ENCODE measurements around the gene KRTAP19-4.
"Not testable (repeated sequence)": the region's sequence is repeated elsewhere in the genome, so short reads cannot be mapped to it uniquely, and the experiment has no call there.

Gene KRTAP19-4, protein sequence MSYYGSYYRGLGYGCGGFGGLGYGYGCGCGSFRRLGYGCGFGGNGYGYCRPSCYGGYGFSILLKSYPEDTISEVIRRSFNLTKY

DNA sequence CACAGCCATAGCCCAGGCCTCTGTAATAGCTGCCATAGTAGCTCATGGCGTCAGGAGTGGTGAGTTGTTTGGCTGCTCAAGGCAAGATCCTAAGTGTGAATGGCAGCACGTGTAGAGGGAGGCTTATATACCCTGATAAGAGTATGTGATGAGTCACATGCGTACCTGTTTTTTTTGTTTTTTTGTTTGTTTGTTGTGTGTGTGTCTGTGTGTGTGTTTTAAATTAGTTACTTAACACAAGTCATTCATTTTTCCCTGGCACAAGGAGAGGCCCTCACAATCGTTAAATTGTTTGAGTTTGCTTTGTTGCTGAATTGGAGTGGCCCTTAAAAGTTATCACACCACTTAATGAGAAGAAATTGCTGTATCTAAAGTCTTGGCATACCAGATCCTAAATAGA lies at the start of gene KRTAP19-4:
Gene KRTAP19-4, minus strand, starts transcription at position 101 of the 400 bp plus-strand sequence. Its CDS starts 55 bp downstream, at position 46.
- no peak for DNase-seq (ENCODE audit: low spot score)

GRCh38 chr21:30541764-30542163 lies 44.8 kb upstream of the KRTAP19-4 start, which contains the start of gene KRTAP19-6:
TSS of gene KRTAP19-6 (minus strand) at chr21:30541864. CDS start at chr21:30541833, 31 bp downstream.
- no peak for DNase-seq (ENCODE audit: low spot score)

GRCh38 chr21:30518876-30519275 lies 21.9 kb upstream of the KRTAP19-4 start:
- no peak for DNase-seq (ENCODE audit: low spot score)

GRCh38 chr21:30515681-30516080 lies 18.7 kb upstream of the KRTAP19-4 start:
- DNase-seq (ENCODE audit: low spot score), result no peak

DNA sequence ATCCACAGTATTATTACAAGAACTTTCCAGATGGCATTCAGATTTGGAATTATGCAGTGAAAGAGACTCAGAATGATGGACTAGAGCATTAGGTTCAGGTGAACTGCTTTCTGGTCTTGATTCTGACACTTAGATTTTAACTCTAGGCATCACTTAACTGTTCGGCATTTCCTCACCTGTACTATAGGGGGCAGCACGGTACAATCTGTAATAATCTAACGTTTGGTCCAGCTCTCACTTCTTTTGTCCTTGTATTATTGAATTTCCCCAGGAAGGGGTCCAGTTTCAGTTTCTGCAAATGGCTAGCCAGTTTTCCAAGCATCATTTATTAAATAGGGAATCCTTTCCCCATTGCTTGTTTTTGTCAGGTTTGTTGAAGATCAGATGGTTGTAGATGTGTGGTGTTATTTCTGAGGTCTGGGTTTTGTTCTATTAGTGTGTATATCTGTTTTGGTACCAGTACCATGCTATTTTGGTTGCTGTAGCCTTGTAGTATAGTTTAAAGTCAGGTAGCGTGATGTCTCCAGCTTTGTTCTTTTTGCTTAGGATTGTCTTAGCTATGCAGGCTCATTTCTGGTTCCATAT lies 8.7 kb upstream of the KRTAP19-4 start:
- DNase-seq (ENCODE audit: low spot score), result not testable (repeated sequence)

DNA sequence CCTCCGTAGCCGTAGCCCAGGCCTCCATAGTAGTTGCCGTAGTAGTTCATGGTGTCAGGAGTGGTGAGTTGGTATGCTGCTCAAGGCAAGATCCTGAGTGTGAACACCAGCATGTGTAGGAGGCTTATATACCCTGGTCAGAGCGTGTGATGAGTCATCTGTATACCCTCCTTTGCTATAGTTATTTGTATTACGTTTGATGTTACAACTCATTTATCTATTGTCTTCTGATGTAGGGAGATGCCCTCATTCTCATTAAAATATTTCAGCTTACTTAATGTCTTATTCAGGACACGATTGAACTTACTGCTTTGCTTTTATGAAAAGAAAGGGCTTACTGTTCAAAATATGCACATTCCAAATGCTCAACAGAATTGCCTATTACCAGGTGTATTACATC lies 5.1 kb upstream of the KRTAP19-4 start, which contains the start of gene KRTAP19-5:
Gene KRTAP19-5, minus strand, starts transcription at position 101 of the 400 bp plus-strand sequence. Its CDS starts 51 bp downstream, at position 50.
- no peak for DNase-seq (ENCODE audit: low spot score)

DNA sequence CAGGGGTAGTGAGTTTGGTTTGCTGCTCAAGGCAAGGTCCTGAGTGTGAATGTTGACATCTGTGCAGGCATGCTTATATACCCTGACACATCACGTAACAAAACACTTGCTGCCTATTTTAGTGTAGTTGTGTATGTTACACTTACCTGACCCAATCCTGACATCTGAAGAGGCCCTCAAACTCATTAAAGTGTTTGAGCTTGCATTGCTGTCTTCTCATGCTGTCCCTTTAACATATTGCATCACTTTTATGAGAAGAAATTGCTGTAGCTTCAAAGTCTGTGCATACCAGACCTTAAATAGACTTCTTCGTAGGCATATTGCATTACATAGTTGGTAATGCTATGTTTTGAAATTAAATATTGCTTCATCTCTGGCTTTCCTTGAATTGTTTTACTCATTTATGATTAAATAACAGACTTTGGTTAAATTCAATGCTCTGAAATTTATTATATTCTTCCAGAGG lies 5.0 kb downstream of the KRTAP19-4 start, which contains the start of gene KRTAP19-3:
Gene KRTAP19-3, minus strand, starts transcription at position 51 of the 466 bp plus-strand sequence. CDS start 56 bp downstream, outside the sequence.
- DNase-seq (ENCODE audit: low spot score), result no peak

- DNase-seq (ENCODE audit: low spot score), result no peak
Measured at GRCh38 chr21:30487336-30487735, 9.6 kb downstream of the KRTAP19-4 start, which contains the start of gene KRTAP19-2. TSS of gene KRTAP19-2 (minus strand) at chr21:30487436. CDS start at chr21:30487348, 88 bp downstream.

GRCh38 chr21:30486180-30486579 lies 10.8 kb downstream of the KRTAP19-4 start:
- DNase-seq (ENCODE audit: low spot score), result no peak

- no peak for DNase-seq (ENCODE audit: low spot score)
Measured at GRCh38 chr21:30482130-30482529, 14.8 kb downstream of the KRTAP19-4 start.

DNA sequence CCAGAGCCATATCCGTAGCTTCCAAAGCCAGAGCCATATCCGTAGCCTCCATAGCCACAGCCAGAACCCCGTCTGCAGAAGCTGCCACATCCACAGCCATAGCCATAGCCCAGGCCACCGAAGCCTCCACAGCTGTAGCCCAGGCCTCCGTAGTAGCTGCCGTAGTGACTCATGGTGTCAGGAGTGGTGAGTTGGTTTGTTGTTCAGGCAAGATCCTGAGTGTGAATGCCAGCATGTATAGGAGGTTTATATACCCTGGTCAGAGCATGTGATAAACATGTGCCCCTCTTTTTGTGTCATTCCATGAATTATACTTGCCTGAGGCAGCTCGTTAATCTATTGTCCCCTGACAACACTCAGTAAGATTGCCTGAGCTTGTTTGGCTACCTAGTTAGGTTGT lies 16.8 kb downstream of the KRTAP19-4 start, which contains the start of gene KRTAP19-1:
Gene KRTAP19-1, minus strand, starts transcription at position 223 of the 400 bp plus-strand sequence. Its CDS starts 50 bp downstream, at position 173.
- no peak for DNase-seq (ENCODE audit: low spot score)

GRCh38 chr21:30479259-30479658 lies 17.7 kb downstream of the KRTAP19-4 start:
- no peak for DNase-seq (ENCODE audit: low spot score)

DNA sequence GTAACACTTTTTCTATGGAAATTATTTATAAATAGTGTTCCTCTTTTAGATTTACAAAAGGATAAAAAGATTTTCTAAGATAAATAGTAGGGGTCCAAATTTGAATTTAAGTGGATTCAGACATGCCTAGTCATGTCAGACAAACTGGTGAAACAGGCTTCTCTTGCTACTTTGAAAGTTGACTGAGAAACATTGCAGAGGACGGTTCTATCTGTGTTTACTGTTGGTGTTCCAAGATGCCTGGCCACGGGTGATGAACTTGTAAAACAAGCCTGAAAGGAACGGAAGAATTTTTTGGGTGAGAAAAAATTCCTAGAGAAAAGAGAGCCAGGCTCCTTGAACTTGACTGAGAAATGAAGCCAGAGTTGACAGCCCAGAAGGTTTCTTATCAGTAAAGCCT lies 19.0 kb downstream of the KRTAP19-4 start:
- no peak for DNase-seq (ENCODE audit: low spot score)

- DNase-seq (ENCODE audit: low spot score), result no peak
Measured at GRCh38 chr21:30468900-30469714, 27.9 kb downstream of the KRTAP19-4 start.

DNA sequence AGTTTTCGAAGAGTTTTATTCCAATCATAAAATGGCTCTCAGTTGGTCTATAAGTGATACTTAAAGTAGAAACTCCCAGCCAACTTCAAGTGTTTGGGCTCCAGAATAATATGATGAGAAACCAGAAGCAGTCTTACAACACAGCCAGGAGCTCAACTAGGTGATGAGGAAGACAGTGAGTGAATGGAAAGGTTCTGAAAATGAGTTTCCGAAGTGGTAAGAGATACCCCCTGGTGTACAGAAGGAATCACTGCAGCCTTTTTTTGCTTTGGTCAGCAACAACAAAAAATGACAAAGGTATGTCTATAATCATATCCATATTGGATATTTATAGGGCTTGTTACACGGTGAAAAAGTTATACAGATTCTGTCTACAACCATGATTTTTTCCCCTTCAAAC lies 33.3 kb downstream of the KRTAP19-4 start:
- no peak for DNase-seq (ENCODE audit: low spot score)

DNA sequence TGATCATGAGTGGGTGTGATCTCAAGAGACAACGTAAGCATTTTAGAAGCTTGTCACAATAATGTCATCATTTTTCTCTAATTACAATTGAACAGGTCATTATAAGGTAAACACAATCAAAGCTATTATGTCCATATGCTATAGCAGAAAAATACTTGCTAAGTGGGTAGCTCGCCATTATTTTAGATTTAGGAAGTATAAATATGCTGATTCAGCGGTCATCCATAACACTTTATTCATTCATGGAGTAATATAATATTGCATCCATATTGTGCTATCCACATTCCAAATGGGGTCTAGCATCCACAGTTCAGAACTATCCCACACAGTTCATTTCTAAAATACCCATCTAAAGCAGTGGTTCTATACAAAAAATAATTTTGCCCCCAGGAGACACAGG lies 48.5 kb downstream of the KRTAP19-4 start:
- no peak for DNase-seq (ENCODE audit: low spot score)

- DNase-seq (ENCODE audit: low spot score), result no peak
Measured at GRCh38 chr21:30447056-30447455, 49.9 kb downstream of the KRTAP19-4 start.
